GM21825 (cell line): ENCODE measurements around the gene SNED1.

ENCODE experiments used
- ATAC-seq: cut with Tn5 transposase; IDR thresholded peaks from one replicate; pipeline ENCODE4 v1.9.1; 2021; ENCODE audit warnings: mild to moderate bottlenecking, moderate library complexity; ENCODE audit not compliant: unreplicated experiment

SNED1 gene

GRCh38 chr2:241020629-241021190, 22.3 kb downstream of the SNED1 start:
- ATAC-seq, result no peak

DNA sequence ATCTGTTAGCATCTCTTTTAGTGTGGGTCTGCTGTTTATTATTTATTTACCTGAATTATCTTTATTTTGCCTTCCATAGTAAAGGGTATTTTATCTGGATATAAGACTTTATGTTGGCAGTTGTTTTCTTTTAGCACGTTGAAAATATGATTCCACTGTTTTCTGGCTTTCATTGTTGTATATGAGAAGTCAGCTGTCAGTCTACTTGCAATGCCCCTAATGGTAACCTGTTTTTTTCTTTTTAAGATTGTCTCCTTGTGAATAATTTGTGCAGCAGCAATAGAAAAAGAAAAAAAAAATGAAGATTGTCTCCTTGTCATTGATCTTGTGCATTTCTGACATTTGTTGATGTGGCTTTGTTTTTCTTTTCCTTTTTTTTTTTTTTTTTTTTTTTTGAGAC, 27.2 kb downstream of the SNED1 start:
- no peak for ATAC-seq

- no peak for ATAC-seq
Measured at GRCh38 chr2:241029599-241030332, 31.3 kb downstream of the SNED1 start.

GRCh38 chr2:241030333-241030680, 31.9 kb downstream of the SNED1 start:
- ATAC-seq, result no peak

DNA sequence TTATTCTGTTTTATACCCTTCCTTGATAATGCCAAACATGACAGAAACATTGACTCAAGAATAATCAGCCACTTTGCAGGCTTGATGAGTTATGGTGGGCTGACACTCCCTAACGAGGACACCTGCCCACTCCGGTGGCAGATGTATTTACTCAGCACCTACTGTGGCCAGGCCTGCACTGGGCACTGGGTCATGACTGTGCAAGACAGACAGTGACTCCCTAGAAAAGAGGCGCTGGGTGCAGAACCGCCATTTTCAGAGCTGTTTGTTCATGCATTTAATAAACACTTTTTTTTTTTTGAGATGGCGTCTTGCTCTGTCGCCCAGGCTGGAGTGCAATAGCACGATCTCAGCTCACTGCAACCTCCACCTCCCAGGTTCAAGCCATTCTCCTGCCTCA, 32.5 kb downstream of the SNED1 start:
- ATAC-seq, result no peak

- ATAC-seq, result no peak
Measured at GRCh38 chr2:241031436-241032165, 33.2 kb downstream of the SNED1 start.

- ATAC-seq, result no peak
Measured at GRCh38 chr2:241033336-241033987, 35.0 kb downstream of the SNED1 start.

DNA sequence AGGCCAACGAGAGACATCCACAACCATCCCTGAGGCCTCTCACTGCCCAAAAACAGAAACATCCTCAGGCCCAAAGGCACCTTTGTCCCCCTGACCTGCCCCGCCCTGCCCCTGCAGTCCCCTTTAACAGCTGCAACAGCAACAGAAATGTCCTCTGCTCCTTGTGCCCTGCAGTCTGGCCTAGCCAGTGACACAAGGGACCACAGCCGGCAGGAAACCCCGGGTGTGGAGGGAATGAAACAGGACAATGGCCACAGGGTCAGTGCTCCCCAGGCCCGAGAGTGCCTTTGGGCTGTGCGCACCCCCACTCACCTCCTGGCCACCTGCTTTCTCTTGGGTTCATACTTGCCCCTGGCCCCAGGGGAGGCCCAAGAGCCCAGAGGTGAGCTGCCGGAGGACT, 35.6 kb downstream of the SNED1 start:
- no peak for ATAC-seq

DNA sequence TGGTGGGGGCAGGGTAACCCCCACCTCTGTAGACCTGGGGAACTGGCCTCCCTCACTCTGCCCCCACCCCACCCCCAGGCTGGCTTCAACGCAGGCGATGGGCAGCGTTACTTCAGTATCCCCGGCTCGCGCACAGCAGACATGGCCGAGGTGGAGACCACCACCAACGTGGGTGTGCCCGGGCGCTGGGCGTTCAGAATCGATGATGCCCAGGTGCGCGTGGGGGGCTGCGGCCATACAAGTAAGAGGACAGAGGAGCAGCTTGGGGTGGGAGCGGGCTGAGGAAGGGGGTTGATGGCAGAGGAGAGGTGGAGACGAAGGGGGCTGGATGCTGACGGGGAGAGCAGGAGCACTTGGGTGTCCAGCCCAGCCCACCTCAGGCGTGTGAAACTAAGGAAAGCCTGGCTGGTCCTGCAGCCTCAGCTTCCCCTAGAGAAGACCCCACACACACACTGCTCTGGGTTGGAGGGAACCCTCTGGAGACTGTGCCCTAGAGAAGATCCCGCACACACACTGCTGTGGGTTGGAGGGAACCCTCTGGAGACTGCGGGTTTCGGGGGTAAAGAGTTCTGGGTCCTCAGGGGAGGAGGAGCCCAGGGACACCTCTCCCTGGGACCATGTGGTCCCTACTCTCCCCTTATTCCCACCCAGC, 36.2 kb downstream of the SNED1 start:
- no peak for ATAC-seq

DNA sequence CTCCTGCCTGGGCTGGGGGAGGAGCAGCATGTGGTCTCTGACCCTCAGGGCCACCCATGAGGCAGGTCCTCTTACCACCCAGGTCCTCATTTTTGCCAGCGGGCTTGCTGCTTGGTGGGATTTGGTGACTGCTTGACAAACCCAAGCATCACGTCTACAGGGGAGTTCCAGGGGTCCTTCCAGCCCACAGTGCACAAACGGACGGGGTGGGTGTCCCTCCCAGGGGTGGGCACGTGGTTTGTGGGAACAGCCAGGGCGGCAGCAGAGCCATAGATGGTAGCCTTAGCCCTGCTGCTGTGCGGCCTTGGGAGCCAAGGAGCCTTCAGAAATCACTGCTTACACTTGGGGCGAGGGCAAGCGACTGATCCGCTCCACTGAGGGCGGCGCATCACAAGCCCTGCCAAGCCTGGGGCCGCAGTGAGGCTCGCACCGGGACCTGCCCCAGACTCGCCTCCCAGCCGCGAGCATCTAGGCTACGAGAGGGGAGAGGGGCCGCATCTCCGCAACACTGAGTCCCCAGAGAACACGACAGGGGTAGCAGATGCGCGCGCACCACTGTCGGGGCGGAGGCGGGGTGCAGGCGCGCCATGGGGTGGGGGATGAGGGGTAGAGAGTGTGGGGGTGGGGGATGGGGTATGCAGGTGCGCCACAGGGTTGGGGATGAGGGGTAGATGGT, 36.9 kb downstream of the SNED1 start:
- no peak for ATAC-seq

DNA sequence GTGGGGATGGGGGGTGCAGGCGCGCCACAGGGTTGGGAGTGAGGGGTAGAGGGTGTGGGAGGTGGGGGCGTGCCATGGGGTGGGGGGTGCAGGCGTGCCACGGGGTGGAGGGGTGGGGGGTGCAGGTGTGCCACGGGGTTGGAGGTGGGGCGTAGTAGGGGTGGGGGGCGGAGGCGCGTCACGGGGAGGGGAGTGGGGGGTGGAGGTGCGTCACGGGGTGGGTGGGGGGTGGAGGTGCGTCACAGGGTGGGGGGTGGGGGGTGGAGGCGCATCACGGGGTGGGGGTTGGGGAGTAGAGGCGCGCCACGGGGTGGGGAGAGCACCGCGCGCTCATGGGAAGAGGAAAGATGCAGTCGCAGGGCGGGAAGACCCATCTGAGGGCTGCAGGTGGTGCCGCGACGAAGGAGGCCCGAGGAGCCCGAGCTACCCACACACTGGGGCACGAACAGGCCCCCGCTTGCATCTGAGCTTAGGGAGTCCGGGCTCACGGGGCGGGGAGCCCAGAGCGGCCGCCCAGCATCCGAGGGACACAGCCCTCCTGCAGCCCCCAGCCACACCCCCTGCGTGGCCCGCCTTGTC, 37.5 kb downstream of the SNED1 start:
- peak; percentile 8 for ATAC-seq

- ATAC-seq, result peak; percentile 73
Measured at GRCh38 chr2:241036397-241036963, 38.1 kb downstream of the SNED1 start.

- ATAC-seq, result no peak
Measured at GRCh38 chr2:241036964-241037421, 38.6 kb downstream of the SNED1 start.

- ATAC-seq, result no peak
Measured at GRCh38 chr2:241037498-241037897, 39.1 kb downstream of the SNED1 start.

- ATAC-seq, result no peak
Measured at GRCh38 chr2:241038374-241039180, 40.2 kb downstream of the SNED1 start.

DNA sequence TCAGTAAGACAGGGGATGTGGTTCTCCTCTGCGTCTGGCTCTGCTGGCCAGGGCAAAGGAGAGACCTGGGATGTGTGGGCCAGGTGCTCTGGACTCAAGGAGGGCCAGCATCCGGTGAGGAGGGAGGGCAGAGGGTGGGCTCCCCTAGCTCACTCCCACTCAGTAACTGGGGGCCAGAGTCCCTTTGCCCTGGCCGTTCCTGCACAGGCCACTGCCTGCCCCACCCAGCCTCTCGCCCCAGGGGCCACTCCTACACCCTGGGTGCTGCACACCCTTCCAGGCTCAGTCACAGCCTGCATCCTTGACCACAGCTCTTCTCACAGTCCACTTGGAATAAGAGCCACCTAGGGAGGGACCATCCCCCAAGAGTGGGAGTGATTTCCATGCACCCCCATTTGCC, 41.0 kb downstream of the SNED1 start:
- no peak for ATAC-seq

- ATAC-seq, result no peak
Measured at GRCh38 chr2:241040081-241040803, 41.8 kb downstream of the SNED1 start.

DNA sequence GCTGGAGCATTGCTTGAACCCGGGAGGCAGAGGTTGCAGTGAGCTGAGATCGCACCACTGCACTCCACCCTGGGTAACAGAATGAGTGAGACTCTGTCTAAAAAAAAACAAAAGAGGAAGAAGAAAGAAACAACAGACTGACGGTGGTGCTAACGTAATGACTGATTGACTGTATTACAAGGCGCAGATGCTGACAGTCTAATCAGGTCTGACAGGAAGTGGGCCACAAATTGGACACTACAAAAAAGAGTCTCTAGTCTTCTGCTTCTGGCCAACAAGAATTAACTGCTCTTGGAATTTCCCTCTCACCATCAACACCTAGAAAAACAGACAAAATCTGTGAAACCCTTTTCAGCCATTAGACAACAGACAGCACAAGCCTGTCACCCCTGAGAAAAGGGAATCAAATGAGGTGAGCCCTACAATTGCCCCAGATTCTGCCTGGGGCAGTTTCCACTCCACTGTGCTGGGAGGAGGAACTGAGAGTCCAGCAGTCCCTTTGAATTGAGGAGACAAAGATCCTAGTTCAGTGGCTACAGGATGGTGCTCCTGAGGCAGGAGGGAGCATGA, 43.3 kb downstream of the SNED1 start:
- ATAC-seq, result peak; percentile 49
